Keratinocyte (primary cell): ENCODE results near the gene KREMEN2. TPM values are rescaled to one million over a fixed set of nuclear protein-coding genes. Genes with fewer than 3 reads are reported as not detected.

ENCODE experiments used
- DNase-seq: peaks from one replicate; pipeline ENCODE4 v3.0.0-alpha.2; 2011; ENCODE audit warnings: low read depth, missing footprints, low spot score
- FAIRE-seq: peaks from 2 replicates; lab custom pipeline; 2011; peaks lifted over from hg19 to GRCh38; lab: Jason Lieb, UNC
- H2AFZ ChIP-seq: 2 replicates; pipeline ENCODE4 v1.6.0; 2012; ENCODE audit warnings: low read length, control low read depth, inconsistent platforms; ENCODE audit not compliant: control insufficient read depth
- H3K27ac ChIP-seq: 2 replicates; pipeline ENCODE4 v1.5.1; 2011; ENCODE audit warnings: low read length; ENCODE audit not compliant: control insufficient read depth, insufficient read depth
- H3K27me3 ChIP-seq: 3 replicates; pipeline ENCODE4 v1.6.0; 2011; ENCODE audit warnings: low read length; ENCODE audit not compliant: control insufficient read depth, insufficient read depth; ENCODE audit errors: extremely low read depth
- H3K36me3 ChIP-seq, 2 experiments: 2 replicates in 1 of 2; 3 replicates in 1 of 2; pipeline ENCODE4 v1.5.1; 2011; ENCODE audit warnings: low read length in 2 of 2, mild to moderate bottlenecking in 1 of 2; ENCODE audit not compliant: control insufficient read depth in 2 of 2, insufficient read depth in 2 of 2; ENCODE audit errors: extremely low read depth in 1 of 2
- H3K4me1 ChIP-seq: 3 replicates; pipeline ENCODE4 v1.5.1; 2011; ENCODE audit warnings: low read length; ENCODE audit not compliant: control insufficient read depth, insufficient read depth; ENCODE audit errors: extremely low read depth
- H3K4me2 ChIP-seq: 3 replicates; pipeline ENCODE4 v1.6.0; 2011; ENCODE audit warnings: low read depth, low read length; ENCODE audit not compliant: control insufficient read depth, insufficient read depth; ENCODE audit errors: extremely low read depth
- H3K4me3 ChIP-seq, 3 experiments: fragments of 200-600 bp in 1 of 3; sonication (generic) in 1 of 3; 2 replicates in 2 of 3; 3 replicates in 1 of 3; pipeline ENCODE4 v1.5.1; 2011 to 2016; ENCODE audit warnings: low read length in 3 of 3, mild to moderate bottlenecking in 3 of 3, control low read depth in 2 of 3, inconsistent platforms in 1 of 3, low read depth in 1 of 3, mixed read lengths in 1 of 3, mixed run types in 1 of 3, moderate library complexity in 1 of 3; ENCODE audit not compliant: control insufficient read depth in 2 of 3, insufficient read depth in 2 of 3; ENCODE audit errors: extremely low read depth in 1 of 3
- H3K79me2 ChIP-seq: 2 replicates; pipeline ENCODE4 v1.6.0; 2012; ENCODE audit warnings: low read length; ENCODE audit not compliant: control insufficient read depth, insufficient read depth
- H3K9ac ChIP-seq: 3 replicates; pipeline ENCODE4 v1.6.0; 2011; ENCODE audit warnings: low read length; ENCODE audit not compliant: control insufficient read depth, insufficient read depth; ENCODE audit errors: extremely low read depth
- H3K9me1 ChIP-seq: 3 replicates; pipeline ENCODE4 v1.6.0; 2011; ENCODE audit warnings: low read length; ENCODE audit not compliant: control insufficient read depth, insufficient read depth; ENCODE audit errors: extremely low read depth
- H3K9me3 ChIP-seq: 2 replicates; pipeline ENCODE4 v1.5.1; 2012; ENCODE audit warnings: low read depth, low read length; ENCODE audit not compliant: control insufficient read depth
- H4K20me1 ChIP-seq: 3 replicates; pipeline ENCODE4 v1.6.0; 2011; ENCODE audit warnings: low read length; ENCODE audit not compliant: control insufficient read depth, insufficient read depth; ENCODE audit errors: extremely low read depth
- EZH2 ChIP-seq: IDR thresholded peaks from one replicate; pipeline ENCODE4 v1.6.1; 2012; ENCODE audit warnings: inconsistent platforms, mild to moderate bottlenecking, low read length, moderate library complexity
- dilution Hi-C: fragments of 300-500 bp; cut with MboI; formaldehyde crosslinking; loops from one replicate; pipeline ENCODE4 v1.7.0; 2020; ENCODE audit warnings: low sequenced_read_pairs; ENCODE audit not compliant: extremely low pct_ligation_motif_present
- polyA plus RNA-seq, 5 experiments: library from polyadenylated mRNA; depleted of rRNA in 3 of 5; stranded (reverse) in 3 of 5; stranded (forward) in 1 of 5; unstranded in 1 of 5; fragments of >200 nt; gene quantifications; 1 replicate in 1 of 5; 2 replicates in 3 of 5; 3 replicates in 1 of 5; pipeline versions ENCODE4 v1.2.1 to v1.2.3, GENCODE V29; 2011 to 2012; ENCODE audit warnings: missing spikeins in 2 of 5, low read depth in 1 of 5, low replicate concordance in 1 of 5
- TF ChIP-seq, protein P1 (sequence below), 3 experiments: IDR thresholded peaks in 1 of 3; conservative IDR thresholded peaks in 1 of 3; optimal IDR thresholded peaks in 1 of 3; 2 replicates in 2 of 3; 3 replicates in 1 of 3; pipeline versions ENCODE3 to v1.5.1; 2011; ENCODE audit warnings: low read length in 3 of 3, mild to moderate bottlenecking in 3 of 3, moderate library complexity in 2 of 3, control low read depth in 1 of 3, inconsistent platforms in 1 of 3; ENCODE audit not compliant: insufficient read depth in 2 of 3; ENCODE audit errors: extremely low read depth in 1 of 3

Gene KREMEN2
- polyA plus RNA-seq, 1 donor (not counting 4 experiments of a cell fraction or from before 2014, with no cell fraction given): 3.3 TPM

GRCh38 chr16:2960183-2961010 is 3.7 kb upstream of the KREMEN2 start:
- Histone ChIP-seq H3K4me1 (peaks cover 20% of the 10 kb centered on the region), H3K36me3 (no peaks in the 10 kb centered on the region), H3K4me3 (no peak overlapping the region), H3K27ac (no peak overlapping the region), H3K27me3 (peaks cover 2% of the 10 kb centered on the region), H2AFZ (no peak overlapping the region), H4K20me1 (no peaks in the 10 kb centered on the region), H3K9me1 (no peaks in the 10 kb centered on the region), H3K4me2 (no peak overlapping the region), H3K9ac (no peak overlapping the region), H3K79me2 (no peaks in the 10 kb centered on the region), H3K9me3 (no peaks in the 10 kb centered on the region)
- DNase-seq: no peak
- dilution Hi-C loops: no loop called here
- TF ChIP-seq, protein P1, sequence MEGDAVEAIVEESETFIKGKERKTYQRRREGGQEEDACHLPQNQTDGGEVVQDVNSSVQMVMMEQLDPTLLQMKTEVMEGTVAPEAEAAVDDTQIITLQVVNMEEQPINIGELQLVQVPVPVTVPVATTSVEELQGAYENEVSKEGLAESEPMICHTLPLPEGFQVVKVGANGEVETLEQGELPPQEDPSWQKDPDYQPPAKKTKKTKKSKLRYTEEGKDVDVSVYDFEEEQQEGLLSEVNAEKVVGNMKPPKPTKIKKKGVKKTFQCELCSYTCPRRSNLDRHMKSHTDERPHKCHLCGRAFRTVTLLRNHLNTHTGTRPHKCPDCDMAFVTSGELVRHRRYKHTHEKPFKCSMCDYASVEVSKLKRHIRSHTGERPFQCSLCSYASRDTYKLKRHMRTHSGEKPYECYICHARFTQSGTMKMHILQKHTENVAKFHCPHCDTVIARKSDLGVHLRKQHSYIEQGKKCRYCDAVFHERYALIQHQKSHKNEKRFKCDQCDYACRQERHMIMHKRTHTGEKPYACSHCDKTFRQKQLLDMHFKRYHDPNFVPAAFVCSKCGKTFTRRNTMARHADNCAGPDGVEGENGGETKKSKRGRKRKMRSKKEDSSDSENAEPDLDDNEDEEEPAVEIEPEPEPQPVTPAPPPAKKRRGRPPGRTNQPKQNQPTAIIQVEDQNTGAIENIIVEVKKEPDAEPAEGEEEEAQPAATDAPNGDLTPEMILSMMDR (optimal IDR thresholded peaks at IDR 0.05 in 1 of 3, IDR thresholded peaks at IDR 0.05 in 1 of 3, conservative IDR thresholded peaks at IDR 0.05 in 1 of 3; ENCODE audit: extremely low read depth in 1 of 3, insufficient read depth in 2 of 3, low read length in 3 of 3): no peak
- TF ChIP-seq EZH2: no peak
- FAIRE-seq: no peak

GRCh38 chr16:2962334-2963073 is 1.6 kb upstream of the KREMEN2 start:
- H4K20me1 ChIP-seq: no peaks in the 10 kb centered on the region
- no peaks in the 10 kb centered on the region for H3K79me2 ChIP-seq
- H3K27me3 ChIP-seq: no peaks in the 10 kb centered on the region
- H3K4me1 ChIP-seq: peaks cover 19% of the 10 kb centered on the region
- H2AFZ ChIP-seq: no peak overlapping the region
- H3K9me3 ChIP-seq: no peaks in the 10 kb centered on the region
- peak overlapping the region; percentile 88 for H3K4me2 ChIP-seq
- dilution Hi-C loops: no loop called here
- H3K36me3 ChIP-seq: no peaks in the 10 kb centered on the region
- no peaks in the 10 kb centered on the region for H3K9me1 ChIP-seq
- TF ChIP-seq, protein P1 (optimal IDR thresholded peaks at IDR 0.05 in 1 of 3, IDR thresholded peaks at IDR 0.05 in 1 of 3, conservative IDR thresholded peaks at IDR 0.05 in 1 of 3; ENCODE audit: extremely low read depth in 1 of 3, insufficient read depth in 2 of 3, low read length in 3 of 3): no peak
- no peak for TF ChIP-seq EZH2
- DNase-seq: no peak
- H3K4me3 ChIP-seq: peak overlapping the region in 1 of 3 experiments; percentile 78
- no peak overlapping the region for H3K27ac ChIP-seq
- H3K9ac ChIP-seq: peak overlapping the region; percentile 28
- no peak for FAIRE-seq
